ENCODE results near the gene LIPE.
A peak's percentile ranks its signal among the peaks of the same experiment; 100 is the strongest.

The LIPE gene

GRCh38 chr19:42389899-42390298 is 37.3 kb downstream of the LIPE start, which contains the start of gene CNFN:
Gene CNFN, minus strand, starts transcription at chr19:42390297. Its CDS starts 1,260 bp downstream, at chr19:42389037.
- TF ChIP-seq CTCF (conservative IDR thresholded peaks at IDR 0.05): no peak
- H3K27ac ChIP-seq: no peak within 1 kb of the TSS

- no peak overlapping the region for H3K27ac ChIP-seq
- no peak for TF ChIP-seq CTCF (conservative IDR thresholded peaks at IDR 0.05)
Measured at GRCh38 chr19:42388851-42389489, 38.2 kb downstream of the LIPE start.

GRCh38 chr19:42386974-42387707 is 40.0 kb downstream of the LIPE start:
- peak overlapping the region; percentile 82 for H3K27ac ChIP-seq
- peak; percentile 82 for TF ChIP-seq CTCF (conservative IDR thresholded peaks at IDR 0.05)

GRCh38 chr19:42380155-42380554 is 47.0 kb downstream of the LIPE start:
- no peak for TF ChIP-seq CTCF (conservative IDR thresholded peaks at IDR 0.05)
- H3K27ac ChIP-seq: no peak overlapping the region

GRCh38 chr19:42378225-42379215 is 48.7 kb downstream of the LIPE start:
- no peak for TF ChIP-seq CTCF (conservative IDR thresholded peaks at IDR 0.05)
- no peak overlapping the region for H3K27ac ChIP-seq

GRCh38 chr19:42376177-42376555 is 51.0 kb downstream of the LIPE start:
- no peak overlapping the region for H3K27ac ChIP-seq
- TF ChIP-seq CTCF (conservative IDR thresholded peaks at IDR 0.05): no peak
